ENCODE data around the gene SHISA2. TPM values are rescaled to one million over a fixed set of nuclear protein-coding genes. Genes with fewer than 3 reads are reported as not detected.

The SHISA2 gene
- polyA plus RNA-seq, 3 donors, result 0.09 to 0.67 (median 0.62) TPM

Other genes with a start within 250 kb of the SHISA2 start
- gene RNF6, start 170.3 kb upstream of the SHISA2 start, polyA plus RNA-seq, result 10 to 100 TPM in 2 of 3 donors, 1 to 10 TPM in 1; 9.8 to 18.3 (median 15.9) TPM
- 1 to 10 TPM; 5.1 to 8.4 (median 6.2) TPM for gene CDK8, start 202.1 kb upstream of the SHISA2 start, polyA plus RNA-seq

All from adipose tissue (tissue), 3 donors.